ENCODE data around the gene PGM2L1. TPM values are rescaled to one million over a fixed set of nuclear protein-coding genes. Genes with fewer than 3 reads are reported as not detected.

The PGM2L1 gene
- total and polyA plus RNA-seq, 2 of the 4 experiments (the other 2 are of a cell fraction), result 0.72 to 1.8 TPM

GRCh38 chr11:74307434-74307833 is 90.8 kb downstream of the PGM2L1 start:
- ATAC-seq (ENCODE audit: low read depth), result no peak
- Histone ChIP-seq H3K14ac (replicated peaks; ENCODE audit: low read depth, low read length) (no peak overlapping the region), H3K56ac (ENCODE audit: extremely low read depth, insufficient read depth, low read length) (no peak overlapping the region), H3K4ac (ENCODE audit: low read depth, low read length) (no peak overlapping the region), H3K4me1 (ENCODE audit: control insufficient read depth, insufficient read depth, low read length) (peaks cover 13% of the 10 kb centered on the region), H2BK15ac (ENCODE audit: low read depth, low read length) (no peak overlapping the region), H2AK9ac (replicated peaks; ENCODE audit: low read depth, low read length, poor library complexity) (no peak overlapping the region), H2AK5ac (ENCODE audit: low read depth, low read length) (no peak overlapping the region), H3K4me2 (ENCODE audit: low read depth, low read length) (no peak overlapping the region; the same call in 1 of the 2 replicates), H3K9me3 (ENCODE audit: control insufficient read depth, insufficient read depth, low read length) (0 out of 2 replicates have a peak, but pooled peaks cover 2% of the 10 kb centered on the region), H2AFZ (replicated peaks; ENCODE audit: low read length, poor library complexity) (no peak overlapping the region), H3K9ac (ENCODE audit: low read depth, low read length) (no peak overlapping the region), H3K36me3 (ENCODE audit: control insufficient read depth, insufficient read depth, low read length) (no peaks in the 10 kb centered on the region; the same call in 1 of the 2 replicates), H3K23ac (ENCODE audit: low read depth, low read length) (no peak overlapping the region), H4K8ac (ENCODE audit: low read depth in 2 of 2, low read length in 2 of 2) (no peak overlapping the region), H3K18ac (ENCODE audit: low read depth, low read length) (no peak overlapping the region; the same call in 1 of the 2 replicates), H4K20me1 (ENCODE audit: insufficient read depth, low read length) (no peaks in the 10 kb centered on the region), H2BK120ac (ENCODE audit: low read depth, low read length) (no peak overlapping the region), H3K27me3 (ENCODE audit: control insufficient read depth, insufficient read depth, low read length) (no peaks in the 10 kb centered on the region), H3K79me1 (ENCODE audit: low read depth in 1 of 2, low read length in 2 of 2) (peaks cover 9 to 10% of the 10 kb centered on the region in 2 experiments; a peak in 3 of 4 replicates), H3K9me1 (ENCODE audit: insufficient read depth, low read length) (peaks cover 11% of the 10 kb centered on the region), H3K27ac (ENCODE audit: insufficient read depth, low read length) (no peak overlapping the region), H2BK20ac (ENCODE audit: low read depth, low read length) (no peak overlapping the region), H3K4me3 (ENCODE audit: insufficient read depth, low read depth, low read length) (no peak overlapping the region), H4K5ac (ENCODE audit: low read depth, low read length) (peak overlapping the region; percentile 20; the same call in 1 of the 2 replicates), H4K91ac (ENCODE audit: insufficient read depth, low read depth, low read length) (no peak overlapping the region), H2BK5ac (ENCODE audit: low read depth, low read length, poor library complexity, severe bottlenecking) (no peak overlapping the region)
- in situ Hi-C loops (cut with MboI; ENCODE audit: low sequenced_read_pairs) (no loop called here), dilution Hi-C loops (cut with HindIII; ENCODE audit: low sequenced_read_pairs, unreplicated experiment) (no loop called here), intact Hi-C loops (cut with micrococcal nuclease) (no loop called here)
- 20% methylated on average over 1 of the region's 1 CpG; no CpG with 5 or more reads in 1 of the 2 experiments for WGBS, 2 experiments (ENCODE audit: extremely low coverage in 2 of 2, insufficient read length in 1 of 2)
- POLR2A ChIA-PET (ENCODE audit: unreplicated experiment), result no interaction called here
- DNase-seq, result peak; percentile 68
- BruUV-seq (replicated peaks), result no TSS peak
- CTCF ChIA-PET, result no interaction called here
- TF ChIP-seq BHLHE40 (IDR thresholded peaks at IDR 0.05; ENCODE audit: low read depth, low read length), result no peak
- TF ChIP-seq POLR2A (IDR thresholded peaks at IDR 0.05; ENCODE audit: low read depth, low read length), result no peak
- TF ChIP-seq USF2 (IDR thresholded peaks at IDR 0.05; ENCODE audit: low read depth, low read length), result no peak
- no peak for TF ChIP-seq RAD21 (IDR thresholded peaks at IDR 0.05; ENCODE audit: low read length)
- TF ChIP-seq CHD1 (IDR thresholded peaks at IDR 0.05; ENCODE audit: low read depth, low read length), result no peak
- TF ChIP-seq NFE2L2 (IDR thresholded peaks at IDR 0.05; ENCODE audit: low read depth, low read length), result no peak
- no peak for TF ChIP-seq MAZ (IDR thresholded peaks at IDR 0.05; ENCODE audit: borderline replicate concordance, low read depth, low read length)
- TF ChIP-seq, protein P1, sequence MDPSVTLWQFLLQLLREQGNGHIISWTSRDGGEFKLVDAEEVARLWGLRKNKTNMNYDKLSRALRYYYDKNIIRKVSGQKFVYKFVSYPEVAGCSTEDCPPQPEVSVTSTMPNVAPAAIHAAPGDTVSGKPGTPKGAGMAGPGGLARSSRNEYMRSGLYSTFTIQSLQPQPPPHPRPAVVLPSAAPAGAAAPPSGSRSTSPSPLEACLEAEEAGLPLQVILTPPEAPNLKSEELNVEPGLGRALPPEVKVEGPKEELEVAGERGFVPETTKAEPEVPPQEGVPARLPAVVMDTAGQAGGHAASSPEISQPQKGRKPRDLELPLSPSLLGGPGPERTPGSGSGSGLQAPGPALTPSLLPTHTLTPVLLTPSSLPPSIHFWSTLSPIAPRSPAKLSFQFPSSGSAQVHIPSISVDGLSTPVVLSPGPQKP (IDR thresholded peaks at IDR 0.05; ENCODE audit: borderline replicate concordance, low read depth, low read length), result no peak
- TF ChIP-seq SMC3 (IDR thresholded peaks at IDR 0.05; ENCODE audit: low read depth, low read length), result no peak
- no peak for TF ChIP-seq RFX5 (IDR thresholded peaks at IDR 0.05; ENCODE audit: low read depth, low read length)
- TF ChIP-seq MAFK (IDR thresholded peaks at IDR 0.05; ENCODE audit: low read depth, low read length), result no peak
- no peak for TF ChIP-seq FOS (IDR thresholded peaks at IDR 0.05; ENCODE audit: low read depth, low read length)
- no peak for TF ChIP-seq CEBPB (IDR thresholded peaks at IDR 0.05; ENCODE audit: low read depth, low read length)
- TF ChIP-seq CTCF (conservative IDR thresholded peaks at IDR 0.05; ENCODE audit: low read depth, low read length), result no peak
- no peak for TF ChIP-seq MXI1 (IDR thresholded peaks at IDR 0.05; ENCODE audit: borderline replicate concordance, low read depth, low read length)
- TF ChIP-seq RCOR1 (IDR thresholded peaks at IDR 0.05; ENCODE audit: insufficient replicate concordance, low read length), result no peak
